Coronary artery (tissue), 2 donors: ENCODE data around the gene TCEA2.

Source experiments
- DNase-seq: peaks from one replicate; pipeline ENCODE4 v3.0.0-alpha.2; 2017; ENCODE audit warnings: low spot score
- H3K27ac ChIP-seq, 2 donors: fragments of 200-600 bp; sonication (generic); one replicate each; pipeline ENCODE4 v1.5.1; 2016 to 2019
- H3K4me3 ChIP-seq: fragments of 200-600 bp; sonication (generic); 2 replicates; pipeline ENCODE4 v1.5.1; 2016; ENCODE audit warnings: mild to moderate bottlenecking, moderate library complexity
- CTCF ChIP-seq: fragments of 200-600 bp; sonication (generic); IDR thresholded peaks from one replicate; pipeline ENCODE4 v1.5.1; 2019; ENCODE audit warnings: antibody characterized with exemption

TCEA2 gene

DNA sequence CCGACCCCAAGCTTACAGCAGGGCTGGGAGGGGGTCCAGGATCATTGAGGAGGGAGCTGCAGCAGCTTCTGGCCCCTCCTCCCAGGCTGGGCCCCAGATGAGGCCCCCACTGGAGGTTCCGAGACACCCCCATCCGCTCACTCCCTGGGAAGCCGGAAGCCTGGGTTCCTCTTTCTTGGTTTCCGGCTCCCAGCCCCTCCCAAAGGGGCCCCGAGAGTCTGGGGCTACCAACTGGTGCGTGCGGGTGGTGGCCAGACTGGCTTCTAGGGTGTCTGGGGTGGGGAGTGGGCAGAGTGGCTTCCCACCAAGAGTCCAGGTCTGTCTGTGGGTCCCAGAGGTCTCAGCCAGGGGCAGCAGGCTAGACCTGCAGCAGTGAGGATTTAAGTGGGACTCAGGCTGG, 14.1 kb downstream of the TCEA2 start:
- Histone ChIP-seq H3K27ac (peak overlapping the region in 1 of 2 donors; percentile 92), H3K4me3 (peak overlapping the region; percentile 80)
- no peak for TF ChIP-seq CTCF
- no peak for DNase-seq

- Histone ChIP-seq H3K4me3 (peak overlapping the region; percentile 80), H3K27ac (peak overlapping the region in 1 of 2 donors; percentile 92)
- DNase-seq, result no peak
- no peak for TF ChIP-seq CTCF
These were observed 14.5 kb downstream of the TCEA2 start for GRCh38 chr20:64077541-64077875.

- DNase-seq, result no peak
- Histone ChIP-seq H3K27ac (peak overlapping the region in 1 of 2 donors; percentile 92), H3K4me3 (peak overlapping the region; percentile 80)
- no peak for TF ChIP-seq CTCF
These were observed 15.0 kb downstream of the TCEA2 start for GRCh38 chr20:64077876-64078551.

GRCh38 chr20:64078934-64079272, 15.9 kb downstream of the TCEA2 start:
- DNase-seq, result no peak
- Histone ChIP-seq H3K27ac (peak overlapping the region; percentile 58 to 92), H3K4me3 (peak overlapping the region; percentile 80)
- no peak for TF ChIP-seq CTCF

- DNase-seq, result no peak
- H3K27ac ChIP-seq, result peak within 1 kb of the TSS; percentile 58 to 92
- peak within 1 kb of the TSS; percentile 80 for H3K4me3 ChIP-seq
- no peak for TF ChIP-seq CTCF
These were observed 16.4 kb downstream of the TCEA2 start, which contains the start of gene RGS19 for GRCh38 chr20:64079273-64080012. Gene RGS19 (minus strand): TSS chr20:64079518. CDS start chr20:64076886, 2,632 bp downstream.

DNA sequence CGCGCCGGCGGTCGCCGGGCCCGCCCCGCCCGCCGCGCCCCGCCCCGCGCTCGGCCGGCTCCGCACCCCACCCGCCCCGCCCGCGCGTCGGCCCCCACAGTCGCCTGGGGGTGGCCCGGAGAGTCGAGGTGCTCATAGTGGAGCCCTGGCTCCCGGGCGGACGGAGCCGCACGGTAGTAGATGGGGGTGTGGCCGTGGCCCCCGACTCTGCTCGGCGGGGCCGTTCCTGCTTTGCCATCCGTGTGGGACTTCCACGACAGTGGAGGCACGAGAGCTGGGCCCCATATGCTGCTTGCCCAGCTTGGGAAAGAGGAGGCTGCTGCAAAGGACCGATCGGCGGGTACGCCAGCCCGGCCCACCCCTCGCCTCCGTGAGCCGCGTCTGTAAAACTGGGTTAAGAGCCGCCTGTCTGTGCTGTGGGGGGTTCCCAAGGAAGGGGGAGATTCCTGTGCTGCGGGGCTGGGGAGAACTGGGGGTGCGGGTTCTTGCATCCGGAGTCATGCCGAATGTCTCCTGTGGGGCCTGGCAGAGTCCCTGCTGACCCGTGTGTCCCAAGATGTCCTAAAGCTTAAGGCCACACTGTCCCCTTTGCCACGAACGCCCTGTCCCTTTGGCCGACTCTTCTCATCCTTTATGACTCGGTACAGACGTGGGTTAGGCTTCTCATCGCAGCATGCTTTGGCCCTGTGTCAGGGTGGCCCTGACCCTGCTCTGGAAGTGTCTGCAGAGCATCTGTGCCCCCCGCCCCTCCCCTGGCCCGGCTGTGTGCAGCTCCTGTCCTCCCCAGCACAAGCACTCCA, 17.2 kb downstream of the TCEA2 start, which contains the start of gene OPRL1:
OPRL1 (plus strand) TSS at position 70 of the 800 bp plus-strand sequence. CDS start 12,639 bp downstream, outside the sequence.
- DNase-seq, result no peak
- TF ChIP-seq CTCF, result no peak

More for the DNA sequence above, 17.2 kb downstream of the TCEA2 start, which contains the start of gene OPRL1:
- peak within 1 kb of the TSS; percentile 80 for H3K4me3 ChIP-seq
- peak within 1 kb of the TSS; percentile 58 to 92 for H3K27ac ChIP-seq
